H1 (cell line): ENCODE results near the gene FGF1. TPM values are rescaled to one million over a fixed set of nuclear protein-coding genes. Genes with fewer than 3 reads are reported as not detected.

ENCODE experiments used
- CHD2 ChIP-seq: IDR thresholded peaks from 2 replicates; pipeline ENCODE4 v1.6.1; 2012; ENCODE audit warnings: low read length, improper control_type of control experiment
- CHD7 ChIP-seq: fragments of 300-600 bp; sonication (generic); IDR thresholded peaks from 2 replicates; pipeline ENCODE4 v1.7.1; 2012; ENCODE audit warnings: low read length, moderate library complexity, mild to moderate bottlenecking, inconsistent platforms; ENCODE audit not compliant: insufficient replicate concordance
- CREB1 ChIP-seq: IDR thresholded peaks from 2 replicates; pipeline ENCODE4 v1.6.1; 2012; ENCODE audit warnings: inconsistent platforms
- CTBP2 ChIP-seq: IDR thresholded peaks from 2 replicates; pipeline ENCODE4 v1.7.0; 2011; ENCODE audit warnings: borderline replicate concordance, mild to moderate bottlenecking, moderate library complexity, mixed read lengths, low read length; ENCODE audit not compliant: insufficient read depth, insufficient read length
- GTF2F1 ChIP-seq: IDR thresholded peaks from 2 replicates; pipeline ENCODE4 v1.6.1; 2012; ENCODE audit warnings: low read depth, low read length, improper control_type of control experiment, borderline replicate concordance
- HDAC6 ChIP-seq: IDR thresholded peaks from one replicate; pipeline ENCODE4 v1.7.1; 2012; ENCODE audit warnings: low read depth, mild to moderate bottlenecking, inconsistent platforms, low read length, moderate library complexity
- KDM4A ChIP-seq: IDR thresholded peaks from one replicate; pipeline ENCODE4 v1.7.1; 2012; ENCODE audit warnings: low read depth, mild to moderate bottlenecking, moderate library complexity, low read length, inconsistent platforms; ENCODE audit not compliant: severe bottlenecking
- KDM5A ChIP-seq: fragments of 200-600 bp; IDR thresholded peaks from 2 replicates; pipeline ENCODE4 v1.7.1; 2012; ENCODE audit warnings: mild to moderate bottlenecking, low read length, inconsistent platforms, mixed read lengths
- RFX5 ChIP-seq: IDR thresholded peaks from 2 replicates; pipeline ENCODE4 v1.6.1; 2011; ENCODE audit warnings: low read depth, low read length, improper control_type of control experiment, borderline replicate concordance
- SIRT6 ChIP-seq: IDR thresholded peaks from one replicate; pipeline ENCODE4 v1.7.1; 2012; ENCODE audit warnings: low read length, inconsistent platforms
- TBP ChIP-seq: IDR thresholded peaks from 2 replicates; pipeline ENCODE4 v1.6.1; 2011; ENCODE audit warnings: low read depth, low read length, improper control_type of control experiment
- TCF12 ChIP-seq: IDR thresholded peaks from 2 replicates; pipeline ENCODE4 v1.6.1; 2011; ENCODE audit warnings: low read depth, mild to moderate bottlenecking, low read length
- YY1 ChIP-seq: IDR thresholded peaks from 2 replicates; pipeline ENCODE4 v1.6.1; 2011; ENCODE audit warnings: low read depth, mild to moderate bottlenecking, low read length
- polyA plus RNA-seq, 7 experiments: library from polyadenylated mRNA; depleted of rRNA in 3 of 7; stranded (reverse) in 5 of 7; unstranded in 2 of 7; fragments of >200 nt in 5 of 7; fragments of 200-250 nt in 2 of 7; gene quantifications; 1 replicate in 5 of 7; 2 replicates in 1 of 7; 4 replicates in 1 of 7; pipeline versions ENCODE4 v1.2.1 to v1.2.3, GENCODE V29; 2011 to 2013; ENCODE audit warnings: missing spikeins in 2 of 7, mixed read lengths in 2 of 7
- total RNA-seq: library from RNA; stranded (reverse); fragmentation: NEBNext Ultra II Directional; extraction: Animal tissue kit (Norgen Biotek cat#: 25700); gene quantifications from 2 replicates; pipeline ENCODE4 v1.2.1, GENCODE V29; 2021

The FGF1 gene
- total and polyA plus RNA-seq, 2 of the 8 experiments (the other 6 are each of a cell fraction or from before 2014, with no cell fraction given) = 0.30 to 0.50 TPM

GRCh38 chr5:142642427-142642826 is 43.5 kb downstream of the FGF1 start (continued):
- TF ChIP-seq CHD7 (no peak), YY1 (no peak), GTF2F1 (no peak), TCF12 (no peak), RFX5 (no peak), KDM5A (no peak), SIRT6 (no peak), HDAC6 (no peak), CHD2 (no peak), KDM4A (no peak), CREB1 (no peak), CTBP2 (no peak), TBP (no peak)
- TF ChIP-seq, all 59 proteins: peak for 0
